Measurements from ENCODE around the gene NAGS.

DNA sequence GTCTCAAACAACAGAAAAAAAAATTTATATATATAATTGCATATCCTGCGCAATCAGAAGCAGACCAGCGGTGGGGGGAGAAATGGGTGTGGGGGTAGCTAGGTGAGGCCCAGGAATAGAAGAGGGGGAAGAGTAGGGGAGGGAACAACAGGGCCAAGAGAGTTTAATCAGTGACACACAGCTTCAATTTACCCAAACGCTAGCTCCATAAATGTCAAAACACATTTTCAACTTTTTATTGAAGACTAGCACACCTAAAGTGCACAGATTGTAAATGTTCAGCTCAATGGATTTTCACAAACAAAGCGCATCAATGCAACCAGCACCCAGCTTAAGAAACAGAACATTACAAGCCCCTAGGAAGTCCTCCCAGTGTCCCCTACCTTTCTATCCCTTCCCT lies 24.8 kb upstream of the NAGS start:
- TF ChIP-seq POLR2AphosphoS5 (IDR thresholded peaks at IDR 0.05; ENCODE audit: borderline replicate concordance, low read depth, low read length), result no peak
- no peak for TF ChIP-seq EZH2 (IDR thresholded peaks at IDR 0.05)

Data from SK-N-MC (cell line).